HG03565 (cell line): Measurements from ENCODE around the gene MIEF2.

ENCODE experiments used
- ATAC-seq: cut with Tn5 transposase; IDR thresholded peaks from one replicate; pipeline ENCODE4 v1.9.1; 2021; ENCODE audit warnings: mild to moderate bottlenecking, moderate library complexity; ENCODE audit not compliant: unreplicated experiment

Gene MIEF2

GRCh38 chr17:18234853-18235380, 25.5 kb upstream of the MIEF2 start:
- no peak for ATAC-seq

- no peak for ATAC-seq
These were observed 24.7 kb upstream of the MIEF2 start for GRCh38 chr17:18235743-18236256.

GRCh38 chr17:18236494-18236893, 24.0 kb upstream of the MIEF2 start:
- no peak for ATAC-seq

GRCh38 chr17:18237461-18237860, 23.0 kb upstream of the MIEF2 start:
- no peak for ATAC-seq

GRCh38 chr17:18238299-18238698, 22.2 kb upstream of the MIEF2 start:
- ATAC-seq, result no peak

GRCh38 chr17:18240449-18240848, 20.0 kb upstream of the MIEF2 start:
- no peak for ATAC-seq

GRCh38 chr17:18241229-18241871, 19.1 kb upstream of the MIEF2 start:
- no peak for ATAC-seq

- no peak for ATAC-seq
These were observed 15.3 kb upstream of the MIEF2 start for GRCh38 chr17:18245038-18245776.

GRCh38 chr17:18246109-18246725, 14.2 kb upstream of the MIEF2 start:
- ATAC-seq, result no peak

GRCh38 chr17:18246880-18247612, 13.4 kb upstream of the MIEF2 start:
- no peak for ATAC-seq

GRCh38 chr17:18247613-18248001, 12.9 kb upstream of the MIEF2 start:
- no peak for ATAC-seq

- ATAC-seq, result no peak
These were observed 12.1 kb upstream of the MIEF2 start for GRCh38 chr17:18248300-18248731.

GRCh38 chr17:18248811-18249210, 11.7 kb upstream of the MIEF2 start:
- no peak for ATAC-seq

GRCh38 chr17:18250259-18250658, 10.2 kb upstream of the MIEF2 start:
- ATAC-seq, result no peak

GRCh38 chr17:18250708-18251107, 9.8 kb upstream of the MIEF2 start:
- no peak for ATAC-seq

GRCh38 chr17:18251204-18251603, 9.3 kb upstream of the MIEF2 start:
- no peak for ATAC-seq

GRCh38 chr17:18252160-18252559, 8.3 kb upstream of the MIEF2 start:
- no peak for ATAC-seq

- ATAC-seq, result no peak
These were observed 7.1 kb upstream of the MIEF2 start for GRCh38 chr17:18253187-18253884.

- ATAC-seq, result no peak
These were observed 6.3 kb upstream of the MIEF2 start for GRCh38 chr17:18253947-18254821.
